Heart left ventricle (tissue), 16 donors: ENCODE measurements around the gene TCAP. TPM values are rescaled to one million over a fixed set of nuclear protein-coding genes. Genes with fewer than 3 reads are reported as not detected.

ENCODE experiments used
- ATAC-seq, 4 donors: fragments of 200-7000 bp; cut with Tn5 transposase; one replicate each; pipeline ENCODE4 v1.9.1; 2020 to 2022; ENCODE audit warnings: moderate library complexity in 4 of 4, mild to moderate bottlenecking in 3 of 4, moderate number of reproducible peaks in 1 of 4
- DNase-seq, 5 donors: peaks; one replicate each; pipeline ENCODE4 v3.0.0-alpha.2; 2020
- H3K27ac ChIP-seq, 12 donors: fragments of 200-600 bp; sonication (generic) in 4 of 12; one replicate each; pipeline versions ENCODE4 v1.5.0 to v1.8.0; 2016 to 2022; ENCODE audit warnings: mild to moderate bottlenecking in 2 of 12
- H3K27me3 ChIP-seq, 9 donors: fragments of 200-600 bp; sonication (generic) in 2 of 9; one replicate each; pipeline versions ENCODE4 v1.5.1 to v1.8.0; 2016 to 2022; ENCODE audit warnings: mild to moderate bottlenecking in 3 of 9
- H3K36me3 ChIP-seq, 9 donors: fragments of 200-600 bp; sonication (generic) in 2 of 9; one replicate each; pipeline versions ENCODE4 v1.5.0 to v1.8.0; 2018 to 2022; ENCODE audit warnings: mild to moderate bottlenecking in 2 of 9
- H3K4me1 ChIP-seq, 12 donors: fragments of 200-600 bp; sonication (generic) in 4 of 12; one replicate each; pipeline versions ENCODE4 v1.5.0 to v1.8.0; 2016 to 2022; ENCODE audit warnings: mild to moderate bottlenecking in 3 of 12
- H3K4me3 ChIP-seq, 12 donors: fragments of 200-600 bp; sonication (generic) in 4 of 12; one replicate each; pipeline versions ENCODE4 v1.5.0 to v1.8.0; 2017 to 2022; ENCODE audit warnings: mild to moderate bottlenecking in 9 of 12, moderate library complexity in 4 of 12
- H3K9me3 ChIP-seq, 12 donors: fragments of 200-600 bp; sonication (generic) in 4 of 12; one replicate each; pipeline versions ENCODE4 v1.5.0 to v1.8.0; 2016 to 2022; ENCODE audit warnings: mild to moderate bottlenecking in 1 of 12
- POLR2A ChIP-seq, 2 donors: fragments of 450-650 bp; IDR thresholded peaks; one replicate each; pipeline ENCODE4 v1.6.1; 2017; ENCODE audit warnings: antibody characterized with exemption in 2 of 2, mild to moderate bottlenecking in 2 of 2, moderate library complexity in 2 of 2
- WGBS, 4 donors: extraction: QIAGEN DNeasy Blood & Tissue Kit in 2 of 4; methylation state at CpG; one replicate each; pipeline versions ENCODE4 v1.1.5 to v1.1.7; 2013 to 2018; 5-methylcytosine and 5-hydroxymethylcytosine counted together
- intact Hi-C, 10 donors: fragments of 100-400 bp; cut with DNase I; formaldehyde crosslinking; loops; one replicate each; pipeline versions ENCODE4 v1.11.1 to v1.14.2; 2022
- polyA plus RNA-seq, 2 donors: library from polyadenylated mRNA; stranded (reverse); fragments of 200-250 nt; gene quantifications; one replicate each; pipeline ENCODE4 v1.2.3, GENCODE V29; 2013
- total RNA-seq, 9 donors: library from RNA; depleted of rRNA in 2 of 9; stranded (reverse); fragments of >200 nt in 2 of 9; fragmentation: NEBNext Ultra II Directional in 3 of 9; extraction: Animal tissue kit (Norgen Biotek cat#: 25700) in 3 of 9; gene quantifications; one replicate each; pipeline versions ENCODE4 v1.1.0 to v1.2.4, GENCODE V29; 2016 to 2023
- TF ChIP-seq, protein P1 (sequence below), 12 donors: fragments of 200-600 bp; sonication (generic) in 4 of 12; IDR thresholded peaks; one replicate each; pipeline versions ENCODE4 v1.5.0 to v1.8.0; 2018 to 2022; ENCODE audit warnings: antibody characterized with exemption in 12 of 12, mild to moderate bottlenecking in 5 of 12
- donor health status: ischemic (EF 13 %, LVEDD 7.1; RV severe dilation, severe dysfunction).
- donor health status: healthy with polysubstance abuse.
- donor health status: DM: no; HTN: yes; CAD: no.
- donor health status: DM: no; HTN: no; CAD: no.
- donor health status: ischemic (EF 25% LVEDD 6.9; RV normal size, moderate dysfunction).
- donor health status: ischemic (EF 25% LVEDD 5.7; RV mildly dilated, moderate dysfunction).
- donor health status: healthy.
- donor health status: DM: yes; HTN: yes; CAD: no.
- donor health status: ischemic (EF 35%, LVEDD 5.7; RV mildly dilated, moderate dysfunction).
- donor health status: nonischemic (EF 11% LVEDD 7.7; RV severe dilation, severe dysfunction).
- donor health status: DM: yes; HTN: yes; CAD: no.
- donor health status: PGD.
- donor health status: ischemic (EF 29% LVEDD 5.4; RV normal size, mild dysfunction).
- donor health status: nonischemic (EF 23%, LVEDD 6.1; RV moderate dilation, normal function).

Gene TCAP
- total and polyA plus RNA-seq, 11 donors = 2,028 to 9,343 (median 4,137) TPM

DNA sequence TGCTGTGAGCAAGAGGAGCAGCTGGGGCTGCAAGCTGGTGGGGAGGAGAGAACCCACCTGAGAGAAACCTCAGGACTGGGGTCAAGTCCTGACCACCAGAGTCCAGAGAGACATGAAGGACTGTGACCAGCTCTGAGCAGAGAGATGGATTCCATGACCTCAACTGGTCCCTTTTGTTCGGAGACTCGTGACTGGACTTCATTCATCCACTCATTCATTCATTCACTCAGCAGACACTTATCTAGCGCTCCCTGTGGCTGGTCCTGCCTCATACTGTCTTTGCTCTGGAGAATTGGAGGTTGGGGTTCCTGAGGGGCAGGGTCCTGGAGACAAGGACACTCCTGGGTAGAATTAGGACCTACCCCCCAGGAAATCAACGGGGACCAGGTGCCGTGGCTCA, 38.8 kb downstream of the TCAP start:
- no peak for TF ChIP-seq POLR2A (IDR thresholded peaks at IDR 0.05)
- TF ChIP-seq, protein P1, sequence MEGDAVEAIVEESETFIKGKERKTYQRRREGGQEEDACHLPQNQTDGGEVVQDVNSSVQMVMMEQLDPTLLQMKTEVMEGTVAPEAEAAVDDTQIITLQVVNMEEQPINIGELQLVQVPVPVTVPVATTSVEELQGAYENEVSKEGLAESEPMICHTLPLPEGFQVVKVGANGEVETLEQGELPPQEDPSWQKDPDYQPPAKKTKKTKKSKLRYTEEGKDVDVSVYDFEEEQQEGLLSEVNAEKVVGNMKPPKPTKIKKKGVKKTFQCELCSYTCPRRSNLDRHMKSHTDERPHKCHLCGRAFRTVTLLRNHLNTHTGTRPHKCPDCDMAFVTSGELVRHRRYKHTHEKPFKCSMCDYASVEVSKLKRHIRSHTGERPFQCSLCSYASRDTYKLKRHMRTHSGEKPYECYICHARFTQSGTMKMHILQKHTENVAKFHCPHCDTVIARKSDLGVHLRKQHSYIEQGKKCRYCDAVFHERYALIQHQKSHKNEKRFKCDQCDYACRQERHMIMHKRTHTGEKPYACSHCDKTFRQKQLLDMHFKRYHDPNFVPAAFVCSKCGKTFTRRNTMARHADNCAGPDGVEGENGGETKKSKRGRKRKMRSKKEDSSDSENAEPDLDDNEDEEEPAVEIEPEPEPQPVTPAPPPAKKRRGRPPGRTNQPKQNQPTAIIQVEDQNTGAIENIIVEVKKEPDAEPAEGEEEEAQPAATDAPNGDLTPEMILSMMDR (IDR thresholded peaks at IDR 0.05) = no peak
- Histone ChIP-seq H3K36me3 (peaks cover 0 to 21% (median 17%) of the 10 kb centered on the region in 9 donors), H3K27me3 (peaks cover 0 to 13% (median 0%) of the 10 kb centered on the region in 9 donors), H3K4me3 (no peak overlapping the region), H3K4me1 (peaks cover 0 to 72% (median 31%) of the 10 kb centered on the region in 12 donors), H3K27ac (peak overlapping the region in 4 of 12 donors; percentile 13 to 94 (median 52)), H3K9me3 (no peaks in the 10 kb centered on the region)
- WGBS, 4 donors = 70 to 84% (median 79%) methylated on average over 5 of the region's 5 CpGs
- intact Hi-C loops = no loop called here
- ATAC-seq = no peak
- no peak for DNase-seq

DNA sequence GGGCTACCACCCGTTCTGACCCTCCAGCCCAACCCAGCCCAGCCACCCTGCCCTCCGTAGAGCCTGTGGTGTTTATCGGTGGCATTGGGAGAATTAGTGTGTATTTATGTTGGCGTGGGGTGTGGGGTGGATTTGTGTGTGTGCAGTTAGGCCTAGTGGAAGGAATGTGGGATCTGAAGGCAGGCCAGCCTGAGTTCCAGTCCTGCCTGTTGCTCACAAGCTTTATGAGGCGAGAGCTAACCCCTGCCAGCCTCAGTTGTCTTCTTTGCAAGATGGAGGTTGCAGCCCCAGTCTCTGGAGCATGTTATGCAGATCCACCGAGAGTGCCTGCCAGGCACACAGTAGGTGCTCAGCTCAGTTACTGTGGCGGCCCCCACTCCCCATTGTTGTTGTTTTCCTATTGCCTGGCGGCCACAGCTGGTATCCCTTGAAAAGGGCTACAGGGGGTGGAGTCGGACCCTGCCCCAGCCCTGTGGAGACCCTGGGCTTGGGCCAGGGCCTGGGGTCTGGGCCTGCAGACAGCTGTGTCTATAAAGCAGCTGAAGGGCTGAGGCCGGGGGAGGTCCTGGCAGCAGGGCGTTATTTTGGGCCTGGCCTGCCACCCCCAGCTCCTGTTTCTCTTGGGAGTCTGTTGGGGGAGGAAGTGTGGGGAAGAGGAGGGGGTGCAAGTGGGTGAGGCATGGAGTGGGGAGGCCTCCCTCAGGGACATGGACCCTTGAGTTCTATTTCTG, 39.8 kb downstream of the TCAP start:
- TF ChIP-seq, protein P1 (IDR thresholded peaks at IDR 0.05) = peak in 6 of 12 donors; percentile 5 to 32 (median 16)
- TF ChIP-seq POLR2A (IDR thresholded peaks at IDR 0.05) = no peak
- no peak overlapping the region for H3K4me3 ChIP-seq
- ATAC-seq = peak; percentile 5 to 47 (median 25)
- peaks cover 0 to 6% (median 0%) of the 10 kb centered on the region in 9 donors for H3K27me3 ChIP-seq
- peaks cover 0 to 66% (median 31%) of the 10 kb centered on the region in 12 donors for H3K4me1 ChIP-seq
- WGBS, 4 donors = 48 to 64% (median 57%) methylated on average over 9 to 11 of the region's 11 CpGs
- H3K27ac ChIP-seq = peak overlapping the region in 10 of 12 donors; percentile 60 to 94 (median 76)
- H3K9me3 ChIP-seq = no peaks in the 10 kb centered on the region
- intact Hi-C loops = no loop called here
- peak in 1 of 5 donors; percentile 19 for DNase-seq
- peaks cover 0 to 32% (median 28%) of the 10 kb centered on the region in 9 donors for H3K36me3 ChIP-seq

DNA sequence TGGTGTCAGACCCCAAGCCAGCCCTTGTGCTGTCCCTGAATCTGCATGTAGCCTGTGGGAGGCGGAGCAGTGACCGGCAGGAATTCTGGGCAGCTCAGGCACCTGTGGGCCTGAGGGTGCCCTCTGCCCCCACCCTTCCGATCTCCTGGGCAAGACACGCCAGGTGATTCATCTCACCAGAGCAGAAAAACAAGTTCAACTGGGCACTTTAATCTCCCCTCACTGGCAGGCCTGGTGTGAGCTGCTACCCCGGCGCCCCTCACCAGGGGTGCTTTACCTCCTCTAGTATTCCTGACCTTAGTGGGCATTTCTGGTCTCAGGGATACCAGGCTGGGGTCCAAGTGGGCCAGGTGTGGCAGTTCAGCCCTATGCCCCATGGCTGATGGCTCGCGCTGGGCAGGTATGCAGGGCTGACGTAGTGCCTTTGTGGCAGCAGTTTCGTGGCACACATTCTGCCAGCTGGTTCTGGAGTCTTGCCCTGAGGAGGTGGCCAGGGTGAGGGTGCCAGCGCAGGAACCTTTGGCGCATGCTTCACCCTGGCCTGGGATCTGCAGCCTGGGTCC, 40.7 kb downstream of the TCAP start:
- Histone ChIP-seq H3K36me3 (peaks cover 0 to 40% (median 37%) of the 10 kb centered on the region in 9 donors), H3K27ac (peak overlapping the region; percentile 40 to 94 (median 74)), H3K9me3 (no peaks in the 10 kb centered on the region), H3K4me1 (peaks cover 0 to 60% (median 31%) of the 10 kb centered on the region in 12 donors), H3K27me3 (no peaks in the 10 kb centered on the region), H3K4me3 (no peak overlapping the region)
- DNase-seq (peak in 4 of 5 donors; percentile 59 to 72 (median 68)), ATAC-seq (peak; percentile 51 to 82 (median 68))
- intact Hi-C loops = no loop called here
- 48 to 79% (median 54%) methylated on average over 9 to 12 of the region's 12 CpGs for WGBS, 4 donors
- TF ChIP-seq POLR2A (IDR thresholded peaks at IDR 0.05) = no peak
- TF ChIP-seq, protein P1 (IDR thresholded peaks at IDR 0.05) = no peak

DNA sequence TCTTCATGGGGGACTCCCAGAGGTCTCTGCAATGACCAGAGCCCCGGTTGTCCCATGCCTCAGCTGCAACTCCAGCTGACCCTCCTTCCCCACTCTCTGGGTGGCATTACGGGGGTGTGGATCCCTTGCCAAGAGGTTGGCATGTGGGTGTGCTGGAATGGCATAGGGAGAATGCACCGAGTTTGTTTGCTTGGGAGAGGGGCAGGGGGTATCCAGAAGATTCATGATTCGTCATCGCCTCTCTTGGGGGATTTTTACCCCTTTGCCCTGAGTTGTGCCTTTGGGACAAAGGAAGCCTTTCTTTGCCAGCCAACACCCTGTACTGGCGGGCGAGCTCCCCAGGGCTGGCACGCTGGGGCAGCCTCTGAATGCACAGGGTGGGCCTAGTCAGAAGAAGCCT, 41.2 kb downstream of the TCAP start:
- no peaks in the 10 kb centered on the region for H3K27me3 ChIP-seq
- peak overlapping the region in 8 of 12 donors; percentile 61 to 94 (median 76) for H3K27ac ChIP-seq
- 45 to 80% (median 65%) methylated on average over 2 to 8 of the region's 8 CpGs for WGBS, 4 donors
- ATAC-seq (no peak), DNase-seq (no peak)
- no peaks in the 10 kb centered on the region for H3K9me3 ChIP-seq
- peaks cover 0 to 46% (median 42%) of the 10 kb centered on the region in 9 donors for H3K36me3 ChIP-seq
- no peak overlapping the region for H3K4me3 ChIP-seq
- H3K4me1 ChIP-seq = peaks cover 0 to 55% (median 26%) of the 10 kb centered on the region in 12 donors
- intact Hi-C loops = no loop called here
- no peak for TF ChIP-seq POLR2A (IDR thresholded peaks at IDR 0.05)
